ENCODE results near the gene DNM3. TPM values are rescaled to one million over a fixed set of nuclear protein-coding genes. Genes with fewer than 3 reads are reported as not detected.

DNM3 gene
- total RNA-seq, 1 donor from 2014 or later, result 1.1 TPM

DNA sequence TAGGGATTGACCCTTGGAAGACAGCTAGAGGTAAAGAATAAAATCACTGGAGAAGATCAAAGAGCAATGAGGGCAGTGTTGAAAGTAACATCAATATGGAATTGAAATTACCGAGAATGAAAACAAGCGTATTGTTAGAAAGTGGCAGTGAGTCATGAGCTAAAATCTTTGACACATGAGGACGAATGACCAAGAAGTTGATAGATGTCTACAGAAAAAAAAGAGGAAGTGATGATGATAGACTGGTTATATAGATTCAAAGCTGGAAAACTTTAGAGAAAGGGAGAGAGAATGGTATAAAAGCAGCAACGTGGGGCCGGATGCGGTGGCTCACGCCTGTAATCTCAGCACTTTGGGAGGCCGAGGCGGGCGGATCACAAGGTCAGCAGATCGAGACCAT is 12.5 kb upstream of the DNM3 start:
- no peaks in the 10 kb centered on the region for H3F3A ChIP-seq (ENCODE audit: low read depth)
- no peaks in the 10 kb centered on the region for H3K36me3 ChIP-seq
- H3K4me1 ChIP-seq, result no peaks in the 10 kb centered on the region
- no peaks in the 10 kb centered on the region for H3K4me1 Mint-ChIP-seq
- peaks cover 31% of the 10 kb centered on the region for H3K9me3 Mint-ChIP-seq
- no peak overlapping the region for H3K27ac ChIP-seq
- TF ChIP-seq, protein P1, sequence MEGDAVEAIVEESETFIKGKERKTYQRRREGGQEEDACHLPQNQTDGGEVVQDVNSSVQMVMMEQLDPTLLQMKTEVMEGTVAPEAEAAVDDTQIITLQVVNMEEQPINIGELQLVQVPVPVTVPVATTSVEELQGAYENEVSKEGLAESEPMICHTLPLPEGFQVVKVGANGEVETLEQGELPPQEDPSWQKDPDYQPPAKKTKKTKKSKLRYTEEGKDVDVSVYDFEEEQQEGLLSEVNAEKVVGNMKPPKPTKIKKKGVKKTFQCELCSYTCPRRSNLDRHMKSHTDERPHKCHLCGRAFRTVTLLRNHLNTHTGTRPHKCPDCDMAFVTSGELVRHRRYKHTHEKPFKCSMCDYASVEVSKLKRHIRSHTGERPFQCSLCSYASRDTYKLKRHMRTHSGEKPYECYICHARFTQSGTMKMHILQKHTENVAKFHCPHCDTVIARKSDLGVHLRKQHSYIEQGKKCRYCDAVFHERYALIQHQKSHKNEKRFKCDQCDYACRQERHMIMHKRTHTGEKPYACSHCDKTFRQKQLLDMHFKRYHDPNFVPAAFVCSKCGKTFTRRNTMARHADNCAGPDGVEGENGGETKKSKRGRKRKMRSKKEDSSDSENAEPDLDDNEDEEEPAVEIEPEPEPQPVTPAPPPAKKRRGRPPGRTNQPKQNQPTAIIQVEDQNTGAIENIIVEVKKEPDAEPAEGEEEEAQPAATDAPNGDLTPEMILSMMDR (IDR thresholded peaks at IDR 0.05), result no peak
- no peak for TF ChIP-seq EZH2phosphoT487 (IDR thresholded peaks at IDR 0.05)
- no peak for TF ChIP-seq EZH2 (IDR thresholded peaks at IDR 0.05)
- no peak overlapping the region for H3K27ac Mint-ChIP-seq
- H3K27me3 ChIP-seq, result no peaks in the 10 kb centered on the region
- no peaks in the 10 kb centered on the region for H4K20me1 ChIP-seq (ENCODE audit: low read depth)
- no peak overlapping the region for H3K4me3 Mint-ChIP-seq
- H3K36me3 Mint-ChIP-seq, result peaks cover 4% of the 10 kb centered on the region
- no peak overlapping the region for H3K4me3 ChIP-seq
- no peak overlapping the region for H2AFZ ChIP-seq (replicated peaks)
- H3K27me3 Mint-ChIP-seq (ENCODE audit: insufficient read depth, low read depth), result peaks cover 5% of the 10 kb centered on the region
- no peak for DNase-seq (ENCODE audit: low spot score)
- no peak overlapping the region for H3K4me2 ChIP-seq
- H3K79me2 ChIP-seq (ENCODE audit: low read depth), result no peaks in the 10 kb centered on the region
- H3K9ac ChIP-seq, result no peak overlapping the region
- H3K9me3 ChIP-seq (ENCODE audit: low read depth), result no peaks in the 10 kb centered on the region

DNA sequence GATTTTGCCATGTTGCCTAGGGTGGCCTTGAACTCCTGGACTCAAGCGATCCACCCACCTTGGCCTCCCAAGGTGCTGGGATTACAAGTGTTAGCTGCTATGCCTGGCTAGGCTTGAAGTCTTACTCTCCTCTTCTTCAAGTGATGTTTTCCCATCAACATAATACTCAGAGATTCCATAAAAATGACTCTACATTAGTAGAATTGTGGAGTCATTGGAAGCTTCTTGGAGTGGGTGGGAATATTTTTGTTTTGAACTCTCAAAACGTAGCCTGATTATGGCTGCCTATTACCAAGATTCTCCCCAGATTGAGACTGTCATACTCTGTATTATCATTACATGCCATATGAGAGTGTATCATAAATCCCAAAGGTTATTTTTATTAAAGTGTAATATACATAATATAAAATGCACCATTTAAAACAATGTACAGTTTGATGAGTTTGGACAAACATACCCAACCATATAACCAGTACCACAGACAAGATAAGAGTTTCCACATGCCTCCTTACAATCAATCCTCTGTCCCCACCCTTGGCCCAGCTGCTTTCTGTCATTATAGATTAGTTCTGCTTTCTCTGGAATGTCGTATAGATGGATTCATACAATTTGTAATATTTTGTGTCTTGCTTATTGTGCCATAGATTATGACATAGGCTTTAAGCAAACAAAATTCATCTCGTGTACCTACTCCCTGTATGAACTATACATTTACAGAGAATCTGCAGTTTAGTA is 8.0 kb upstream of the DNM3 start:
- TF ChIP-seq, protein P1 (IDR thresholded peaks at IDR 0.05), result no peak
- TF ChIP-seq EZH2phosphoT487 (IDR thresholded peaks at IDR 0.05), result no peak
- TF ChIP-seq EZH2 (IDR thresholded peaks at IDR 0.05), result no peak
- Histone ChIP-seq H3K27me3 (no peaks in the 10 kb centered on the region), H3F3A (ENCODE audit: low read depth) (no peaks in the 10 kb centered on the region), H3K4me1 (no peaks in the 10 kb centered on the region), H3K9me3 (ENCODE audit: low read depth) (no peaks in the 10 kb centered on the region), H3K4me3 (no peak overlapping the region), H3K4me2 (no peak overlapping the region), H3K9ac (no peak overlapping the region), H3K79me2 (ENCODE audit: low read depth) (no peaks in the 10 kb centered on the region), H3K36me3 (no peaks in the 10 kb centered on the region), H4K20me1 (ENCODE audit: low read depth) (no peaks in the 10 kb centered on the region), H2AFZ (replicated peaks) (no peak overlapping the region), H3K27ac (no peak overlapping the region)
- Mint-ChIP-seq H3K27me3 (ENCODE audit: insufficient read depth, low read depth) (no peaks in the 10 kb centered on the region), H3K27ac (no peak overlapping the region), H3K9me3 (peaks cover 7% of the 10 kb centered on the region), H3K4me3 (no peak overlapping the region), H3K4me1 (peaks cover 3% of the 10 kb centered on the region), H3K36me3 (no peaks in the 10 kb centered on the region)
- DNase-seq (ENCODE audit: low spot score), result no peak

DNA sequence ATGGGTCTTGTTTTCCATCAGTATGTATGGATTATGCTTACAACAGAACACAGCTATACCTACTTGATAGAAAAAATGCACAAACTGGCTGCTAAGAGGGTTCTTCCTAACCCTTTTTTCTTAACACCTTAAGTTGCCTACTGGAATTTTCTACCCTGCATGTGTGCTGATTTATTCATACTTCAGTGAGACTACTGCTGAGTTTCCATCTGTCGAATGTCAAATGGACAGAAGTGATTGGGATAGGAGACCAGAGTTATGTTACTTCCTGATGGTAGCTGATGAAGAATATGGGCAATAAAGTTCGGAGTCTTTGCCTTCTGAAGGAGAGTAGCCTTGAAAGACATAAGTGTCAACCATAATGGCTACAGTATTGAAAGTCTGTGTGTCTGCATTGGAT is 6.5 kb upstream of the DNM3 start:
- no peaks in the 10 kb centered on the region for H3F3A ChIP-seq (ENCODE audit: low read depth)
- TF ChIP-seq EZH2 (IDR thresholded peaks at IDR 0.05) (no peak), EZH2phosphoT487 (IDR thresholded peaks at IDR 0.05) (no peak)
- TF ChIP-seq, protein P1 (IDR thresholded peaks at IDR 0.05), result no peak
- H3K4me1 ChIP-seq, result no peaks in the 10 kb centered on the region
- H3K9ac ChIP-seq, result no peak overlapping the region
- H3K79me2 ChIP-seq (ENCODE audit: low read depth), result no peaks in the 10 kb centered on the region
- no peaks in the 10 kb centered on the region for H3K9me3 Mint-ChIP-seq
- no peak overlapping the region for H3K27ac ChIP-seq
- H3K9me3 ChIP-seq (ENCODE audit: low read depth), result no peaks in the 10 kb centered on the region
- no peaks in the 10 kb centered on the region for H3K36me3 Mint-ChIP-seq
- no peaks in the 10 kb centered on the region for H3K27me3 Mint-ChIP-seq (ENCODE audit: insufficient read depth, low read depth)
- no peak overlapping the region for H3K4me3 ChIP-seq
- peaks cover 8% of the 10 kb centered on the region for H3K27me3 ChIP-seq
- no peaks in the 10 kb centered on the region for H3K36me3 ChIP-seq
- no peak for DNase-seq (ENCODE audit: low spot score)
- H4K20me1 ChIP-seq (ENCODE audit: low read depth), result no peaks in the 10 kb centered on the region
- no peak overlapping the region for H2AFZ ChIP-seq (replicated peaks)
- peaks cover 3% of the 10 kb centered on the region for H3K4me1 Mint-ChIP-seq
- H3K4me3 Mint-ChIP-seq, result no peak overlapping the region
- H3K27ac Mint-ChIP-seq, result no peak overlapping the region
- no peak overlapping the region for H3K4me2 ChIP-seq

Measured in neural progenitor cell (in vitro differentiated cells).